HG03159 (cell line): ENCODE results near the gene BAIAP2L1.
A peak's percentile ranks its signal among the peaks of the same experiment; 100 is the strongest.

Experiments used
- ATAC-seq: cut with Tn5 transposase; IDR thresholded peaks from one replicate; pipeline ENCODE4 v1.9.1; 2021; ENCODE audit warnings: mild to moderate bottlenecking, moderate library complexity; ENCODE audit not compliant: unreplicated experiment

BAIAP2L1 gene

GRCh38 chr7:98280791-98281756, 119.8 kb downstream of the BAIAP2L1 start, which contains the start of gene BRI3:
BRI3 (plus strand) TSS chr7:98281686; CDS start chr7:98281796, 110 bp downstream.
- peak; percentile 69 for ATAC-seq

- no peak for ATAC-seq
Observed at GRCh38 chr7:98280296-98280695, 120.6 kb downstream of the BAIAP2L1 start.

- no peak for ATAC-seq
Observed at GRCh38 chr7:98278936-98279335, 122.0 kb downstream of the BAIAP2L1 start.

GRCh38 chr7:98278408-98278807, 122.5 kb downstream of the BAIAP2L1 start:
- no peak for ATAC-seq

GRCh38 chr7:98276241-98276761, 124.6 kb downstream of the BAIAP2L1 start:
- no peak for ATAC-seq

GRCh38 chr7:98267303-98267702, 133.6 kb downstream of the BAIAP2L1 start:
- ATAC-seq = no peak

- no peak for ATAC-seq
Observed at GRCh38 chr7:98266840-98267239, 134.1 kb downstream of the BAIAP2L1 start.

GRCh38 chr7:98265841-98266271, 135.0 kb downstream of the BAIAP2L1 start:
- no peak for ATAC-seq

- ATAC-seq = no peak
Observed at GRCh38 chr7:98257701-98258100, 143.2 kb downstream of the BAIAP2L1 start.

- no peak for ATAC-seq
Observed at GRCh38 chr7:98256431-98256830, 144.5 kb downstream of the BAIAP2L1 start.

- ATAC-seq = no peak
Observed at GRCh38 chr7:98254951-98255610, 145.8 kb downstream of the BAIAP2L1 start.

- ATAC-seq = no peak
Observed at GRCh38 chr7:98254516-98254915, 146.4 kb downstream of the BAIAP2L1 start.

GRCh38 chr7:98252425-98253054, 148.3 kb downstream of the BAIAP2L1 start:
- peak; percentile 25 for ATAC-seq

- peak; percentile 97 for ATAC-seq
Observed at GRCh38 chr7:98251601-98252424, 149.1 kb downstream of the BAIAP2L1 start, which contains the start of gene TECPR1. TECPR1 (minus strand) TSS chr7:98252232; CDS start chr7:98246146, 6,086 bp downstream.

- ATAC-seq = peak; percentile 25
Observed at GRCh38 chr7:98251231-98251600, 149.7 kb downstream of the BAIAP2L1 start.

GRCh38 chr7:98250789-98251188, 150.1 kb downstream of the BAIAP2L1 start:
- ATAC-seq = no peak

- no peak for ATAC-seq
Observed at GRCh38 chr7:98249106-98249505, 151.8 kb downstream of the BAIAP2L1 start.

GRCh38 chr7:98248156-98248555, 152.7 kb downstream of the BAIAP2L1 start:
- ATAC-seq = no peak

GRCh38 chr7:98244871-98245270, 156.0 kb downstream of the BAIAP2L1 start:
- no peak for ATAC-seq

- no peak for ATAC-seq
Observed at GRCh38 chr7:98242934-98243333, 158.0 kb downstream of the BAIAP2L1 start.
